Transverse colon (tissue), 4 donors: ENCODE results near the gene SYNJ2. TPM values are rescaled to one million over a fixed set of nuclear protein-coding genes. Genes with fewer than 3 reads are reported as not detected.

ENCODE experiments used
- DNase-seq: peaks from one replicate; pipeline ENCODE4 v3.0.0-alpha.2; 2019
- H3K27ac ChIP-seq, 4 donors: fragments of 200-600 bp; sonication (generic); 2 replicates each; pipeline ENCODE4 v1.5.1; 2016 to 2018; ENCODE audit warnings: inconsistent platforms in 4 of 4
- H3K27me3 ChIP-seq: fragments of 200-600 bp; sonication (generic); 2 replicates; pipeline ENCODE4 v1.5.1; 2017; ENCODE audit warnings: inconsistent platforms
- H3K36me3 ChIP-seq, 4 donors: fragments of 200-600 bp; sonication (generic); 2 replicates each; pipeline ENCODE4 v1.5.1; 2017 to 2019; ENCODE audit warnings: inconsistent platforms in 4 of 4
- H3K4me1 ChIP-seq, 4 donors: fragments of 200-600 bp; sonication (generic); 2 replicates each; pipeline ENCODE4 v1.5.1; 2017 to 2020; ENCODE audit warnings: inconsistent platforms in 4 of 4
- H3K4me3 ChIP-seq, 4 donors: fragments of 200-600 bp; sonication (generic); 1 replicate in 1 of 4; 2 replicates in 3 of 4; pipeline versions ENCODE4 v1.5.1 to v1.6.1; 2017 to 2019; ENCODE audit warnings: inconsistent platforms in 4 of 4
- H3K9me3 ChIP-seq, 2 donors: fragments of 200-600 bp; sonication (generic); 2 replicates each; pipeline ENCODE4 v1.5.1; 2017 to 2019; ENCODE audit warnings: inconsistent platforms in 2 of 2
- CTCF ChIP-seq, 5 experiments: fragments of 200-600 bp in 3 of 5; fragments of 450-650 bp in 2 of 5; sonication (generic) in 3 of 5; IDR thresholded peaks; 1 replicate in 2 of 5; 2 replicates in 3 of 5; pipeline ENCODE4 v1.5.1; 2016 to 2017; ENCODE audit warnings: antibody characterized with exemption in 5 of 5, inconsistent platforms in 3 of 5, mild to moderate bottlenecking in 2 of 5, moderate library complexity in 1 of 5
- EP300 ChIP-seq: sonication (generic); formaldehyde crosslinking; IDR thresholded peaks from one replicate; pipeline ENCODE4 v1.6.1; 2017; ENCODE audit warnings: antibody characterized with exemption, low read depth
- POLR2A ChIP-seq: fragments of 450-650 bp; IDR thresholded peaks from one replicate; pipeline ENCODE4 v1.6.1; 2016; ENCODE audit warnings: antibody characterized with exemption, mild to moderate bottlenecking, moderate library complexity
- POLR2AphosphoS5 ChIP-seq, 3 donors: sonication (generic); formaldehyde crosslinking; IDR thresholded peaks; one replicate each; pipeline ENCODE4 v1.6.1; 2016; ENCODE audit warnings: antibody characterized with exemption in 3 of 3
- WGBS, 2 donors: methylation state at CpG; one replicate each; pipeline ENCODE4 v1.1.5; 2018; ENCODE audit warnings: low coverage in 1 of 2; 5-methylcytosine and 5-hydroxymethylcytosine counted together
- in situ Hi-C, 4 donors: fragments of 200-750 bp; cut with MboI; loops; one replicate each; pipeline versions ENCODE4 v1.15.0 to v1.15.1; 2017; ENCODE audit warnings: low sequenced_read_pairs in 3 of 4, low pct_ligation_motif_present in 1 of 4, low pct_unique_long_range_greater_than_20kb in 1 of 4
- intact Hi-C: fragments of 100-400 bp; cut with DNase I; formaldehyde crosslinking; loops from one replicate; pipeline ENCODE4 v1.15.1; 2023; ENCODE audit warnings: low total_unique reads
- total RNA-seq, 4 donors: library from RNA; depleted of rRNA; stranded (reverse); fragments of >200 nt; gene quantifications; one replicate each; pipeline ENCODE4 v1.1.0, GENCODE V29; 2016

The SYNJ2 gene
- total RNA-seq, 4 donors from 2014 or later: 27.8 to 42.6 (median 31.8) TPM

GRCh38 chr6:157982563-157983405 is 1.1 kb downstream of the SYNJ2 start:
- WGBS, 2 donors: 21 to 42% methylated on average over 9 to 17 of the region's 17 CpGs

GRCh38 chr6:157983406-157984119 is 1.9 kb downstream of the SYNJ2 start:
- Histone ChIP-seq H3K9me3 (no peaks in the 10 kb centered on the region), H3K4me1 (peaks cover 10 to 53% (median 36%) of the 10 kb centered on the region in 4 donors), H3K4me3 (peak overlapping the region in 2 of 4 donors; percentile 80 to 94), H3K36me3 (no peaks in the 10 kb centered on the region), H3K27ac (peak overlapping the region; percentile 85 to 94 (median 90)), H3K27me3 (no peaks in the 10 kb centered on the region)
- intact Hi-C loops: loop anchor here (10.0 kb wide), 1 partner anchor 91 kb away; no protein-coding TSS in a partner anchor
- in situ Hi-C loops: no loop called here
- WGBS, 2 donors: 81 to 83% methylated on average over 9 of the region's 9 CpGs
- no peak for TF ChIP-seq POLR2A
- no peak for TF ChIP-seq POLR2AphosphoS5 (IDR thresholded peaks at IDR 0.05)
- TF ChIP-seq EP300: no peak
- no peak for TF ChIP-seq CTCF (IDR thresholded peaks at IDR 0.05)
- no peak for DNase-seq

More at GRCh38 chr6:157982563-157983405, 1.1 kb downstream of the SYNJ2 start:
- Histone ChIP-seq H3K4me1 (peaks cover 10 to 53% (median 35%) of the 10 kb centered on the region in 4 donors), H3K9me3 (no peaks in the 10 kb centered on the region), H3K4me3 (peak overlapping the region; percentile 64 to 94 (median 82)), H3K36me3 (no peaks in the 10 kb centered on the region), H3K27ac (peak overlapping the region; percentile 85 to 94 (median 90)), H3K27me3 (no peaks in the 10 kb centered on the region)
- intact Hi-C loops: loop anchor here (10.0 kb wide), 1 partner anchor 92 kb away; no protein-coding TSS in a partner anchor
- TF ChIP-seq POLR2AphosphoS5 (IDR thresholded peaks at IDR 0.05): peak in 1 of 3 donors; percentile 44
- peak in 4 of 5 experiments; percentile 28 to 61 (median 48) for TF ChIP-seq CTCF (IDR thresholded peaks at IDR 0.05)
- no peak for TF ChIP-seq EP300
- no peak for TF ChIP-seq POLR2A
- in situ Hi-C loops: no loop called here
- peak; percentile 48 for DNase-seq

- intact Hi-C loops: loop anchor here (10.0 kb wide), 1 partner anchor 91 kb away; no protein-coding TSS in a partner anchor
These were observed 2.5 kb downstream of the SYNJ2 start for GRCh38 chr6:157984128-157984527.

More at GRCh38 chr6:157984128-157984527, 2.5 kb downstream of the SYNJ2 start:
- WGBS, 2 donors: 89 to 100% methylated on average over 3 to 4 of the region's 4 CpGs
- Histone ChIP-seq H3K27me3 (no peaks in the 10 kb centered on the region), H3K9me3 (no peaks in the 10 kb centered on the region), H3K36me3 (no peaks in the 10 kb centered on the region), H3K4me1 (peaks cover 10 to 57% (median 38%) of the 10 kb centered on the region in 4 donors), H3K27ac (peak overlapping the region in 3 of 4 donors; percentile 43 to 94 (median 90)), H3K4me3 (no peak overlapping the region)
- DNase-seq: no peak
- in situ Hi-C loops: no loop called here
- TF ChIP-seq CTCF (IDR thresholded peaks at IDR 0.05) (no peak), EP300 (no peak), POLR2AphosphoS5 (IDR thresholded peaks at IDR 0.05) (no peak), POLR2A (no peak)
